H9 (cell line): Measurements from ENCODE around the gene CXCR5. TPM values are rescaled to one million over a fixed set of nuclear protein-coding genes. Genes with fewer than 3 reads are reported as not detected.
A peak's percentile ranks its signal among the peaks of the same experiment; 100 is the strongest.

Source experiments
- DNase-seq: peaks from one replicate; pipeline ENCODE4 v3.0.0-alpha.2; 2017
- H2AFZ ChIP-seq: one replicate; pipeline ENCODE4 v1.6.1; 2013; ENCODE audit warnings: mild to moderate bottlenecking, low read length, control low read depth, moderate library complexity
- H2AK5ac ChIP-seq: 2 replicates; pipeline ENCODE4 v1.6.1; 2013; ENCODE audit warnings: low read length, control low read depth, mixed read lengths; ENCODE audit not compliant: insufficient read length
- H2BK120ac ChIP-seq: one replicate; pipeline ENCODE4 v1.6.1; 2013; ENCODE audit warnings: low read depth, mild to moderate bottlenecking, low read length, control low read depth, inconsistent platforms; ENCODE audit not compliant: poor library complexity, severe bottlenecking
- H2BK12ac ChIP-seq: 2 replicates; pipeline ENCODE4 v1.6.1; 2013; ENCODE audit warnings: low read length, control low read depth, mixed read lengths, low read depth; ENCODE audit not compliant: insufficient read length
- H2BK15ac ChIP-seq: 2 replicates; pipeline ENCODE4 v1.6.1; 2013; ENCODE audit warnings: low read depth, low read length, control low read depth
- H2BK20ac ChIP-seq: one replicate; pipeline ENCODE4 v1.6.1; 2013; ENCODE audit warnings: low read depth, mild to moderate bottlenecking, low read length, control low read depth, inconsistent platforms; ENCODE audit not compliant: poor library complexity, severe bottlenecking
- H2BK5ac ChIP-seq: 2 replicates; pipeline ENCODE4 v1.6.1; 2013; ENCODE audit warnings: low read length, control low read depth, mixed read lengths; ENCODE audit not compliant: insufficient read length
- H3K14ac ChIP-seq: 2 replicates; pipeline ENCODE4 v1.6.1; 2013; ENCODE audit warnings: low read length, control low read depth; ENCODE audit not compliant: insufficient read depth
- H3K18ac ChIP-seq: 2 replicates; pipeline ENCODE4 v1.6.1; 2013; ENCODE audit warnings: low read depth, mild to moderate bottlenecking, mixed read lengths, low read length, control low read depth; ENCODE audit not compliant: insufficient read length
- H3K23ac ChIP-seq: 2 replicates; pipeline ENCODE4 v1.6.1; 2013; ENCODE audit warnings: low read length, control low read depth, mixed read lengths, low read depth; ENCODE audit not compliant: insufficient read length
- H3K23me2 ChIP-seq: 2 replicates; pipeline ENCODE4 v1.6.1; 2013; ENCODE audit warnings: low read depth, mild to moderate bottlenecking, mixed read lengths, low read length, control low read depth; ENCODE audit not compliant: insufficient read length, poor library complexity, severe bottlenecking
- H3K27ac ChIP-seq: 2 replicates; pipeline ENCODE4 v1.5.1; 2013; ENCODE audit warnings: low read length, control low read depth, mixed read lengths, low read depth; ENCODE audit not compliant: insufficient read length
- H3K27me3 ChIP-seq: 2 replicates; pipeline ENCODE4 v1.6.1; 2013; ENCODE audit warnings: low read length, control low read depth, inconsistent platforms; ENCODE audit not compliant: insufficient read depth
- H3K4ac ChIP-seq: 2 replicates; pipeline ENCODE4 v1.6.1; 2013; ENCODE audit warnings: low read depth, mild to moderate bottlenecking, control low read depth, inconsistent platforms, low read length, moderate library complexity
- H3K4me1 ChIP-seq: 2 replicates; pipeline ENCODE4 v1.6.1; 2013; ENCODE audit warnings: low read length, control low read depth, inconsistent platforms; ENCODE audit not compliant: insufficient read depth
- H3K4me2 ChIP-seq: 2 replicates; pipeline ENCODE4 v1.6.1; 2013; ENCODE audit warnings: low read length, control low read depth, mixed read lengths; ENCODE audit not compliant: insufficient read length, insufficient read depth
- H3K56ac ChIP-seq: 2 replicates; pipeline ENCODE4 v1.6.1; 2013; ENCODE audit warnings: low read depth, mild to moderate bottlenecking, mixed read lengths, low read length, control low read depth; ENCODE audit not compliant: insufficient read length
- H3K79me1 ChIP-seq: 2 replicates; pipeline ENCODE4 v1.6.1; 2013; ENCODE audit warnings: low read depth, mild to moderate bottlenecking, moderate library complexity, low read length, control low read depth, inconsistent platforms; ENCODE audit not compliant: insufficient read depth, poor library complexity, severe bottlenecking
- H3K79me2 ChIP-seq: 2 replicates; pipeline ENCODE4 v1.6.1; 2013; ENCODE audit warnings: low read length, control low read depth, inconsistent platforms; ENCODE audit not compliant: insufficient read depth
- H3K9ac ChIP-seq: 2 replicates; pipeline ENCODE4 v1.6.1; 2013; ENCODE audit warnings: low read length, control low read depth, mixed read lengths; ENCODE audit not compliant: insufficient read length; ENCODE audit errors: extremely low read depth
- H3K9me3 ChIP-seq: one replicate; pipeline ENCODE4 v1.6.1; 2013; ENCODE audit warnings: low read depth, low read length, inconsistent platforms; ENCODE audit not compliant: control insufficient read depth
- H3T11ph ChIP-seq: one replicate; pipeline ENCODE4 v1.6.1; 2013; ENCODE audit warnings: mild to moderate bottlenecking, low read length, control low read depth, inconsistent platforms
- H4K20me1 ChIP-seq: one replicate; pipeline ENCODE4 v1.6.1; 2013; ENCODE audit not compliant: control insufficient read depth, insufficient read length, insufficient read depth
- H4K5ac ChIP-seq: 2 replicates; pipeline ENCODE4 v1.6.1; 2013; ENCODE audit warnings: low read depth, mild to moderate bottlenecking, mixed read lengths, low read length, control low read depth; ENCODE audit not compliant: insufficient read length
- H4K8ac ChIP-seq: replicated peaks from 2 replicates; pipeline ENCODE4 v1.6.1; 2013; ENCODE audit warnings: low read length, control low read depth, mixed read lengths, low read depth; ENCODE audit not compliant: insufficient read length
- H4K91ac ChIP-seq: 2 replicates; pipeline ENCODE4 v1.6.1; 2013; ENCODE audit warnings: low read depth, mild to moderate bottlenecking, moderate library complexity, mixed read lengths, low read length, control low read depth; ENCODE audit not compliant: insufficient read length
- H3K27ac Mint-ChIP-seq, 3 experiments: 2 replicates in 2 of 3; 3 replicates in 1 of 3; pipeline ENCODE4 v1.8.0; 2020 to 2021; ENCODE audit warnings: mixed read lengths in 3 of 3, mild to moderate bottlenecking in 1 of 3, moderate library complexity in 1 of 3
- H3K27me3 Mint-ChIP-seq: 2 replicates; pipeline ENCODE4 v1.8.0; 2021; ENCODE audit warnings: low read depth, mild to moderate bottlenecking, moderate library complexity, mixed read lengths
- H3K36me3 Mint-ChIP-seq, 3 experiments: 2 replicates in 2 of 3; 3 replicates in 1 of 3; pipeline ENCODE4 v1.8.0; 2020 to 2021; ENCODE audit warnings: low read depth in 3 of 3, mixed read lengths in 3 of 3; ENCODE audit not compliant: insufficient read depth in 1 of 3
- H3K4me1 Mint-ChIP-seq, 2 experiments: 2 replicates each; pipeline ENCODE4 v1.8.0; 2020; ENCODE audit warnings: mixed read lengths in 2 of 2
- H3K4me3 Mint-ChIP-seq, 2 experiments: 2 replicates in 1 of 2; 3 replicates in 1 of 2; pipeline ENCODE4 v1.8.0; 2020 to 2021; ENCODE audit warnings: mild to moderate bottlenecking in 2 of 2, mixed read lengths in 2 of 2, moderate library complexity in 1 of 2
- H3K9me3 Mint-ChIP-seq, 2 experiments: 2 replicates in 1 of 2; 3 replicates in 1 of 2; pipeline ENCODE4 v1.8.0; 2020; ENCODE audit warnings: mild to moderate bottlenecking in 2 of 2, mixed read lengths in 2 of 2, moderate library complexity in 1 of 2
- CTCF ChIP-seq: fragments of 200-600 bp; sonication (generic); conservative IDR thresholded peaks from 3 replicates; pipeline ENCODE4 v1.8.0; 2021; ENCODE audit warnings: antibody characterized with exemption, mild to moderate bottlenecking
- WGBS: extraction: QIAGEN DNeasy Blood & Tissue Kit; methylation state at CpG from one replicate; pipeline ENCODE4 v1.1.7; 2013; ENCODE audit warnings: missing lambda C conversion rate, low lambda C conversion rate, mixed read lengths; ENCODE audit not compliant: insufficient read length; ENCODE audit errors: extremely low coverage; 5-methylcytosine and 5-hydroxymethylcytosine counted together
- total RNA-seq: library from RNA; stranded (reverse); gene quantifications from 2 replicates; pipeline ENCODE4 v1.2.1, GENCODE V29; 2021

The CXCR5 gene
- total RNA-seq, 1 experiment from 2014 or later, result 0.07 TPM

GRCh38 chr11:118907051-118908042 is 23.7 kb downstream of the CXCR5 start:
- Histone ChIP-seq H4K20me1 (no peaks in the 10 kb centered on the region), H3K27ac (no peak overlapping the region)

More at GRCh38 chr11:118907051-118908042, 23.7 kb downstream of the CXCR5 start:
- Histone ChIP-seq H3K18ac (no peak overlapping the region), H4K91ac (no peak overlapping the region), H3K4me2 (peak overlapping the region; percentile 15), H2AFZ (no peak overlapping the region), H2BK20ac (no peak overlapping the region), H3K14ac (no peak overlapping the region; the same call in 1 of the 2 replicates), H3K23me2 (peaks cover 14% of the 10 kb centered on the region), H3K27me3 (no peaks in the 10 kb centered on the region), H2BK12ac (no peak overlapping the region), H4K5ac (no peak overlapping the region), H3T11ph (no peak overlapping the region), H3K79me2 (no peaks in the 10 kb centered on the region; the same call in 1 of the 2 replicates), H3K56ac (no peak overlapping the region), H2BK5ac (no peak overlapping the region), H3K23ac (no peak overlapping the region), H3K9me3 (no peaks in the 10 kb centered on the region), H3K4ac (no peak overlapping the region), H2BK120ac (no peak overlapping the region), H2AK5ac (no peak overlapping the region), H3K79me1 (no peaks in the 10 kb centered on the region), H3K9ac (no peak overlapping the region), H2BK15ac (no peak overlapping the region), H4K8ac (no peak overlapping the region), H3K4me1 (peaks cover 2% of the 10 kb centered on the region; the same call in 1 of the 2 replicates)
- DNase-seq, result peak; percentile 90
- H3K27ac Mint-ChIP-seq, result peak overlapping the region; percentile 76 to 96 (median 94)
- peaks cover 13 to 44% (median 36%) of the 10 kb centered on the region in 3 experiments for H3K36me3 Mint-ChIP-seq
- H3K4me1 Mint-ChIP-seq, result peaks cover 34 to 44% of the 10 kb centered on the region in 2 experiments
- H3K9me3 Mint-ChIP-seq, result no peaks in the 10 kb centered on the region; a peak in 1 of 5 replicates
- H3K27me3 Mint-ChIP-seq, result no peaks in the 10 kb centered on the region
- TF ChIP-seq CTCF, result peak; percentile 97
- WGBS, result no CpG with 5 or more reads among the region's 24 CpGs
- peak overlapping the region; percentile 40 to 72 for H3K4me3 Mint-ChIP-seq
